Measurements from ENCODE around the gene DUSP7. TPM values are rescaled to one million over a fixed set of nuclear protein-coding genes. Genes with fewer than 3 reads are reported as not detected.

The DUSP7 gene
- total RNA-seq, 4 donors from 2014 or later: 10.2 to 18.1 (median 14.7) TPM

- peaks cover 32% of the 10 kb centered on the region for H3K27me3 ChIP-seq
- peaks cover 0 to 2% of the 10 kb centered on the region in 2 donors for H3K36me3 ChIP-seq
- ATAC-seq: no peak
- 53% methylated on average over 2 of the region's 2 CpGs; no CpG with 5 or more reads in 1 of the 2 donors for WGBS, 2 donors (ENCODE audit: low coverage in 1 of 2)
- no peaks in the 10 kb centered on the region for H3K9me3 ChIP-seq
- peaks cover 0 to 29% (median 4%) of the 10 kb centered on the region in 3 donors for H3K4me1 ChIP-seq
- TF ChIP-seq EP300 (IDR thresholded peaks at IDR 0.05): no peak
- no peak for TF ChIP-seq POLR2A (IDR thresholded peaks at IDR 0.05)
- TF ChIP-seq POLR2AphosphoS5 (IDR thresholded peaks at IDR 0.05): no peak
- TF ChIP-seq CTCF (IDR thresholded peaks at IDR 0.05): no peak
- H3K4me3 ChIP-seq: no peak overlapping the region
- H3K27ac ChIP-seq: no peak overlapping the region
Observed at GRCh38 chr3:51999846-52000245, 56.5 kb downstream of the DUSP7 start.

Other genes starting within 250 kb of the DUSP7 start
- gene IQCF2, start 195.0 kb downstream of the DUSP7 start, total RNA-seq: not detected
- not detected for gene IQCF5, start 181.0 kb downstream of the DUSP7 start, total RNA-seq
- gene IQCF1, start 153.2 kb downstream of the DUSP7 start, total RNA-seq: not detected
- gene RRP9, start 114.7 kb downstream of the DUSP7 start, total RNA-seq: 10 to 100 TPM in 2 of 4 donors, 1 to 10 TPM in 2; 5.3 to 14.8 (median 10.9) TPM
- 10 to 100 TPM; 19.5 to 43.0 (median 22.8) TPM for gene PARP3, start 114.2 kb downstream of the DUSP7 start, total RNA-seq
- gene GPR62, start 101.2 kb downstream of the DUSP7 start, total RNA-seq: under 1 TPM in 1 of 4 donors, not detected in 3; 0.31 TPM
- 100 to 1,000 TPM in 3 of 4 donors, 10 to 100 TPM in 1; 80.7 to 335 (median 186) TPM for gene PCBP4, start 89.1 kb downstream of the DUSP7 start, total RNA-seq
- 10 to 100 TPM; 34.6 to 46.8 (median 45.1) TPM for gene ABHD14B, start 82.5 kb downstream of the DUSP7 start, total RNA-seq
- gene ABHD14A, start 81.5 kb downstream of the DUSP7 start, total RNA-seq: 10 to 100 TPM; 12.6 to 20.2 (median 13.8) TPM
- gene ACY1, start 73.0 kb downstream of the DUSP7 start, total RNA-seq: 10 to 100 TPM; 10.6 to 21.4 (median 19.5) TPM
- 1,000 to 10,000 TPM in 3 of 4 donors, 100 to 1,000 TPM in 1; 775 to 1,945 (median 1,298) TPM for gene RPL29, start 60.7 kb downstream of the DUSP7 start, total RNA-seq
- gene POC1A, start 97.9 kb upstream of the DUSP7 start, total RNA-seq: 1 to 10 TPM in 2 of 4 donors, under 1 TPM in 2; 0.73 to 1.7 (median 0.93) TPM
- gene ALAS1, start 141.6 kb upstream of the DUSP7 start, total RNA-seq: 10 to 100 TPM; 30.0 to 50.8 (median 35.8) TPM
- not detected for gene TLR9, start 169.1 kb upstream of the DUSP7 start, total RNA-seq
- 10 to 100 TPM; 46.8 to 79.5 (median 69.2) TPM for gene TWF2, start 182.6 kb upstream of the DUSP7 start, total RNA-seq
- gene PPM1M, start 189.2 kb upstream of the DUSP7 start, total RNA-seq: 10 to 100 TPM; 20.3 to 36.6 (median 29.9) TPM
- gene WDR82, start 222.1 kb upstream of the DUSP7 start, total RNA-seq: 10 to 100 TPM; 63.7 to 92.0 (median 86.7) TPM
- gene GLYCTK, start 231.3 kb upstream of the DUSP7 start, total RNA-seq: 1 to 10 TPM; 2.6 to 7.7 (median 3.1) TPM

Measured in gastroesophageal sphincter (tissue), 4 donors.